HG03064 (cell line): Measurements from ENCODE around the gene NOL4L.

Source experiments
- ATAC-seq: cut with Tn5 transposase; IDR thresholded peaks from one replicate; pipeline ENCODE4 v1.9.1; 2021; ENCODE audit warnings: low read depth; ENCODE audit not compliant: unreplicated experiment

The NOL4L gene

GRCh38 chr20:32543570-32544259 is 41.4 kb downstream of the NOL4L start:
- ATAC-seq = no peak

GRCh38 chr20:32542259-32542615 is 42.9 kb downstream of the NOL4L start:
- ATAC-seq = no peak

DNA sequence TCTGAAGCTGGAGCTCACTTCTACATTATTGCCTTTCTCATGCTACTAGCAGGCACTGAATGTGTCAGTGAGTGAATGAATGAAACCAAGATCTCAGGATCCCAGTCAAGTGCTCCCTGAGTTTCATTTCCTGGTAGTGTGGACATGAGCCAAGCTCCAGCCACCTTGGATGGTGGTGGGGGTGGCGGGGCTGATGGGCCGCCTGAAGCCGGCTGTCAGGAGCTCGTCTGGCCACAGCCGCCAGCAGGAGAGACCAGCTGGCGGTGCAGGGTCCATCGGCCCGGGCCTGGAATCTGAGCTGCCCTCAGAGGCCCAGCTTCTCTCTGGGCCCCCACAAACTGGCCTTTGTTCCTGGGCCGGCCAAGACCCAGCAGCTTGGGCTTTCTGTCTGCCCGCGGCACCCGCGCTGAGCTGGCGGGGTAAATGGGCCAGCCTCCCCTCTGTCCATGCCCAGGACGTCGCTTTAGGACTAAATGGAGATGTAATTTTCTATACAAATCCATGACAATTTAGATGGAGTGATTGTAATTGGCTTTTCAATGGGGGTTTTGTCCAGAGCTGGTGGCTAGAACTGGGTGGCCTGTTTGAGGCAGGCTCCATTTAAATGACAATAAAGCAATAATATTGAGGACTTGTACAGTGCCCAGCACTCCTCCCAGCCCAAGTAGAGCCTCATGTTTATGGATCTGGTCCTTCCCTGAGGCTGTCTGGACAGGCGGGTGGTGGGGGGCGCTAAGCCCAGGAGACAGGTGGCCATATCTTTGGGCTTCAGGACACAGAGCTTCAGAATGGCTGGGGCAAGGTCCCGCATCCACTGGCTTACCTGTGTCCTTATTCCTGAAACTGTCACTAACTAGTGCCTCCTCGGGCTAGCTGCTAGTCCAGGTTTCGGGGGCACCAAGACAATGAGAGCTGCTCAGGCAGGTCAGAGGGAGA is 43.5 kb downstream of the NOL4L start:
- ATAC-seq = no peak

DNA sequence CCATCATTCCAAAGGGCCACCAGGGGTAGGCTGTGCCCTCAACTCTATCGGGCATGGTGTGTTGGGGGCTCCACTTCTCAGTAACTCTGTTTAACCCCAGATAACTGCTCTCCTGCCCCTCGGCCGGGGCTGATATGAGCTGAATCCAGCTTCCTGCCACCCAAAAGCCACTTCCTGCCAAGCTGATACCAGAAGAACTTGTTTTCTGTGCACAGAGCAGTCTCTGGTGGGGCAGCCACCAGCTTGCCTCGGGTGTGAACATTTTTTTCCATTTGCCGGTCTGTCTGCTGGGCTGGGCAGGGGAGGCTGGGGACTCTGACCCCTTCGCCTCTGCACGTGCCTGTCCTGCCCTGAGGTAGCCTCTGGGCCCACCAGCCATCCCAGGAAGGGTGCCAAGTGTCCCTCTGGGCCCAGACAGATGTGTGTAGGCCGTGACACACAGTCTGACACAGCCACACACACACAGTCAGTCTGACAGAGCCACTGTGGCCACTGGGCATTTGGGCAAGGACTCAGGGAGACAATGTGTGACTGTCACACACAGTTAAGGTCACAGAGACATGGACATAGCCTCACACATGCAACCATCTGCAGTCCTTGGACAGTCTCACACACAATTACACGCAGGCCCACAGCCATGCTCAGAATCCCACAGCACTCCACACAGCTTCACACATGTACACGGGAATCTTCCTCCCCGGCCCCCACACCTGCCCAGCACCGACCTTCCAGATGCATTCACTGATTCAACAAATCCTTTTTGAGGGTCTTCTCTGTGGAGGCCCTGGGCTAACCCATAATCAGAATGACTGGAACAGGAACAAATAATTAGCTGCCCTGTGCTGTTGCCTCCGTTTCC is 45.1 kb downstream of the NOL4L start:
- ATAC-seq = no peak

DNA sequence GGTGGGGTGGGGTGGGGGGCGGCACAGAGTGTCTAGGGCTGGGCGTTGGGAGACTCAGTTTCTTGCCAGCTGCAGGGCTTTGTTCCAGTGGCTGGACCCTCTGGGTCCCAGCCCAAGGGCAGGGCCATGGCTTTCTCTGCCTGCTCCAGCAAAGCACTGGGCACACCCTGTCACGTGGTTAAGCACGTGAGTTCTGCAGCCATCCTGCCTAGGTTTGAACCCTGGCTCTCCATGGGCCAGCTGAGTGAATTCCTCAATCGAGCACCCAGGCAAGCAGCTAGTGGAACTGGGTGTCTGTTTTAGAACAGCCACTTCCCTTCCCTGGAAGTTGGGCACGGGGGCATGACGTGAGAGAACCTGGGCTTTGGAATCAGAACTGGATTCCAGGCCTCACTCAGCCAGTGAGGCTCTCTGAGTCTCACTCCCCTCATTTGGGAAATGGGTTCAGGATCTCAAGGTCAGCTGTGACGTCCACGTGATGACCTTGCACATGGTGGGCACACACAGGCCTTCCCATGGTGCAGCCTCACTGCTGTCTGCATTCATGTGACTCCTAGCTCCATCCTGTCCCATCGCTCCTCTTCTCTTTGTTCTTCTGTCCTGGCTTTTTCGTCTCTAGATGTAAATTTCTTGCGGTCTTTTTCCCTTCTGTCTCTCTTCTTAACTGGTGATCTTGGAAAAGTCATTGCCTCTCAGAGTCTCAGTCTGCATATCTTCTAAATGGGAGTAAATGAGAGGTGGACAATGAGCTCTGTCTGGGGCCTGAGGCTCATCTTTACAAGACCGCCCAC is 45.9 kb downstream of the NOL4L start:
- no peak for ATAC-seq

GRCh38 chr20:32538526-32538939 is 46.6 kb downstream of the NOL4L start:
- ATAC-seq = no peak

DNA sequence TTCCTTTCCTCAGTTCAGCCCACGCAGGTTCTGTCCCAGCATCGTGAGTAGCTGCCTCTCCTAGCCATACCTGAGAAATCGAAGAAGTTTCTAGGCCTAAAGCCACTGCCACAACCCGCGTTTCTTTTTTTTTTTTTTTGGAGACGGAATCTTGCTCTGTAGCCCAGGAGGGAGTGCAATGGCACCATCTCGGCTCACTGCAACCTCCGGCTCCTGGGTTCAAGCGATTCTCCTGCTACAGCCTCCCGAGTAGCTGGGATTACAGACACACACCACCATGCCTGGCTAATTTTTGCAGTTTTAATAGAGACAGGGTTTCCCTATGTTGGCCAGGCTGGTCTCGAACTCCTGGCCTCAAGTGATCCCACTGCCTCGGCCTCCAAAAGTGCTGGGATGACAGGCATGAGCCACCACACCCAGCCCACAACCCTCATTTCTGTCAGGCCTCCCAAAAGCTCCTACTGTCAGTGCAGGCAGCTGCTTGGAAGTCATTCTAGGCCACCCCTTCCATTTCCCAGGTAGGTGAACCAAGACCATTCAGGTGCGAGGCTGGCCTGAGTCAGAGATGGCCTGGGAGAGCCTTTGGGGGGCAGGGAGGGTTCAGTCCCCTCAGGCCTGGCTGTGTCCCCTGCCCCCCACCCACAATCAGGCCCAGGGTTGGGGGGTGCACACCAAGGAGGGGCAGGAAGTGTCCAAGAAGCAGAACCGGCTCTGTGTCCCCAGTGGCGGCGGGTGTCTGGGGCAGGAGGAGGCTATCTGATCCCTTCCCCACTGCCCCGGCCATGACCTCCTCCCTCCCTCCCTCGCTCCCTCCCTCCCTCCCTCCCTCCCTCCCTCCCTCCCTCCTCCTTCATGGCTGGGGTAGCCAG is 47.2 kb downstream of the NOL4L start:
- ATAC-seq = no peak

- ATAC-seq = no peak
Observed at GRCh38 chr20:32536851-32537656, 48.1 kb downstream of the NOL4L start.

GRCh38 chr20:32535953-32536823 is 48.9 kb downstream of the NOL4L start:
- ATAC-seq = no peak

- no peak for ATAC-seq
Observed at GRCh38 chr20:32535316-32535952, 49.7 kb downstream of the NOL4L start.

DNA sequence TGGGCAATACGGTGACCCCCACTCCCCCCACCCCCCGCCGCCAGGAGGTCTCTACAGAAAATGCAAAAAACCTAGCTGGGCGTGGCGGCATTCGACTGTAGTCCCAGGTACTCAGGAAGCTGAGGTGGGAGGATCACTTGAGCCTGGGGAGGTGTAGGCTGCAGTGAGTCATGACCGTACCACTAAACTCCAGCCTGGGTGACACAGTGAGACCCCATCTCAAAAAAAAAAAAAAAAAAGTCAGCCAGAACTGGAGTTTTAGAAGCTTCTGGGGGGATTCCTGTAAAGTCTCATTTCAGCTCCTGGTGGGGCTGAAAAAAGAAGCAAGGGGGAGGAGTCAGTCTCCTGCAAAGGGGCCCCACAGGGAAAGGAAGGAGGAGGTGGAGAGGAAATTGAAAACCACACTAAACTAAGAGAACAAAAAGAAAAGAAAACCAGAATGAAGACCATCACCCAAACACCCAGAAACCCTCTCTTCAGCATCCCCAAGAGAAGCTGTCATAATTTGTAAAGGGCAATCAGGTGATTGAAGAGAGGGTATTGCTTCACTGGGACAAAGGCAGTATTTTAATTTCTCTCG is 50.4 kb downstream of the NOL4L start:
- no peak for ATAC-seq

DNA sequence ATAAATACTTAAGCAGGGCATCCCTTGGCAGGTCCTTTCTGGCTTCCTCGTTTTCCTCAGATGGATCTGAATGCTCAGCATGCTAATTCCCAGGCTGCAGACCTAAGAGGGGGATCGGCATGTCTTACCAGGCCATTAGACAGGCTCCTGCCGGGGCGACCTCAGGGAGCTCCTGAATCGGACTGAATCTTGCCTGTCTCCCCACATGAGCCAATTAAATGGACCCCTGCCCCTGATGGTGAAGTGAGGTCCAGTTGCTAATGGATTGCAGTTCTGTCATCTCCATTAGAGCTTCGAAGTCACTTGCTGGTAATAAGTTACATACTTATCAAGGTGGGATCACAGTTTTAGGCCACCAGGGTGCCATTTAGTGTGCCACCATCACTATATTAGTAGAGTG is 51.4 kb downstream of the NOL4L start:
- ATAC-seq = no peak

DNA sequence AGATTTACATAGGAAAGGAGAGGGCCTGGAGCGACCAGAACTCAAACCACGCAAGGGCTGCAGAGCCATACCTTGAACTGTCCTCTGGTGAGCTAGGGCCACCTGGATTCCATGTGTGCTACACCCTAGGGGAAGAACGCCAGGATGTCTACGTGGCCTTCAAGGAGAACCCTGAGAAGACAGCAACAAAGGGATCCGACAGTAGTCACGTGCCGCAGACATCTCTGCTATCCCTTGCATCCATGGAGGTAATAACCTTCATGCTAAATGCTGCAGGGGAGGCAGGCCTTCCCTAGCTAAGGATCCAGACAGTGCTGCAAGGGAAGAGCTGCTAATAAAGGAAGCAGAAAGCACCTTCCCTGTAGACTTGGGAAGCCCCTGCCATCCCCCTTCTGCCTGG is 52.9 kb downstream of the NOL4L start:
- ATAC-seq = no peak

DNA sequence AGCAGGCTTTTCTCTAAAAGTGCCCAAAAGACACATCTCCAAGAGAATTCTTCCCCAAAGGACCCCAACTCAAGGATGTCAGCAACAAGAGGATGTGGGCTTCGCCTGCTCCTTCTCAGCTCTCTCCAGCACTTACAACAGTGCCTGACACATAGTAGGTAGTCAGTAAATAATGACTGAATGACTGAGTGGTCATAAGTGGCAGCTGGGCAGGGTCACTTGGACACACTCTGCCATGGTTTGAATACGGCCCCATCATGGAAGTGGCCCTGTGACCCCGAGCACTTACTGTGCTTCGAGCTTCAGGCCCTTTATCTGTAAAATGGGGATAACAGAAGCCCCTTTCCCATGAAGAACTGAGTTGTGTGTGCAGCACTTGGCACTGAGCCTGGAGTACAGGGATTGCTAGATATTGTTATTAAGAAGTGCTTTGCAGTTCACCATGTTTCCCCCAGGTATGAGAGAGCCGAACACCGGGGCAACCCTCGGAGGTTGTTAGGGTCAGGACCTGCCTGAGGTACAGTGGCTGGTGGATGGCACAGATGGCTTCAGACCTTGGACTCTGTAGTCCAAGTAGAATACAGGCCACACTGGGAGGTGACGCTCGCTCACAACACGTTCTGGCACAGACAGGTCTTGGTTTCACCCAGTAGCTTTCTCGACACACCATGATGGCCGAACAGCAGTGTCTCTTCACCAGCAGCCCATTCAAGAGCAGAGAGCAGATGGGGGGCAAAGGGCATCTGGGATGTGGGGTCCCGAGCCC is 56.0 kb downstream of the NOL4L start:
- ATAC-seq = no peak

- no peak for ATAC-seq
Observed at GRCh38 chr20:32528171-32528891, 56.8 kb downstream of the NOL4L start.
